Muscle of leg (tissue), 9 donors: ENCODE data around the gene NIPA2. TPM values are rescaled to one million over a fixed set of nuclear protein-coding genes. Genes with fewer than 3 reads are reported as not detected.

Experiments
- polyA plus RNA-seq, 8 donors: library from polyadenylated mRNA; unstranded; fragments of 120-200 nt; gene quantifications; one replicate each; pipeline versions ENCODE4 v1.2.1 to v1.2.3, GENCODE V29; 2013; ENCODE audit warnings: inconsistent platforms in 1 of 8, low replicate concordance in 1 of 8; ENCODE audit not compliant: insufficient read length in 8 of 8, insufficient read depth in 1 of 8
- total RNA-seq: library from RNA; stranded (reverse); fragments of 120-200 nt; gene quantifications from one replicate; pipeline ENCODE4 v1.2.4, GENCODE V29; 2013

Gene NIPA2
- total and polyA plus RNA-seq, 9 donors: 37.7 to 46.8 (median 41.0) TPM

Other genes with a start within 250 kb of the NIPA2 start
- gene NIPA1, start 52.0 kb upstream of the NIPA2 start, total RNA-seq: 6.0 TPM
- 1 to 10 TPM; 5.3 to 8.4 (median 6.1) TPM for gene NIPA1, start 52.0 kb upstream of the NIPA2 start, polyA plus RNA-seq
- gene CYFIP1, start 141.7 kb downstream of the NIPA2 start, total RNA-seq: 52.7 TPM
- gene CYFIP1, start 141.7 kb downstream of the NIPA2 start, polyA plus RNA-seq: 10 to 100 TPM; 46.4 to 75.3 (median 62.4) TPM
- gene TUBGCP5, start 200.9 kb downstream of the NIPA2 start, total RNA-seq: 21.5 TPM
- 10 to 100 TPM; 11.2 to 17.2 (median 12.8) TPM for gene TUBGCP5, start 200.9 kb downstream of the NIPA2 start, polyA plus RNA-seq